DND-41 (cell line): ENCODE results near the gene PPDPF.

Source experiments
- EZH2 ChIP-seq: IDR thresholded peaks from 3 replicates; pipeline ENCODE4 v1.6.1; 2012; ENCODE audit warnings: borderline replicate concordance, low read depth, mild to moderate bottlenecking, moderate library complexity, low read length, inconsistent platforms; ENCODE audit not compliant: severe bottlenecking
- TF ChIP-seq, protein P1 (sequence below): IDR thresholded peaks from 2 replicates; pipeline ENCODE4 v1.5.1; 2012; ENCODE audit warnings: borderline replicate concordance, low read length, moderate library complexity, mild to moderate bottlenecking; ENCODE audit not compliant: poor library complexity, severe bottlenecking; ENCODE audit errors: extremely low read depth

GRCh38 chr20:63513207-63513606 lies 7.4 kb upstream of the PPDPF start:
- TF ChIP-seq, protein P1, sequence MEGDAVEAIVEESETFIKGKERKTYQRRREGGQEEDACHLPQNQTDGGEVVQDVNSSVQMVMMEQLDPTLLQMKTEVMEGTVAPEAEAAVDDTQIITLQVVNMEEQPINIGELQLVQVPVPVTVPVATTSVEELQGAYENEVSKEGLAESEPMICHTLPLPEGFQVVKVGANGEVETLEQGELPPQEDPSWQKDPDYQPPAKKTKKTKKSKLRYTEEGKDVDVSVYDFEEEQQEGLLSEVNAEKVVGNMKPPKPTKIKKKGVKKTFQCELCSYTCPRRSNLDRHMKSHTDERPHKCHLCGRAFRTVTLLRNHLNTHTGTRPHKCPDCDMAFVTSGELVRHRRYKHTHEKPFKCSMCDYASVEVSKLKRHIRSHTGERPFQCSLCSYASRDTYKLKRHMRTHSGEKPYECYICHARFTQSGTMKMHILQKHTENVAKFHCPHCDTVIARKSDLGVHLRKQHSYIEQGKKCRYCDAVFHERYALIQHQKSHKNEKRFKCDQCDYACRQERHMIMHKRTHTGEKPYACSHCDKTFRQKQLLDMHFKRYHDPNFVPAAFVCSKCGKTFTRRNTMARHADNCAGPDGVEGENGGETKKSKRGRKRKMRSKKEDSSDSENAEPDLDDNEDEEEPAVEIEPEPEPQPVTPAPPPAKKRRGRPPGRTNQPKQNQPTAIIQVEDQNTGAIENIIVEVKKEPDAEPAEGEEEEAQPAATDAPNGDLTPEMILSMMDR: no peak
- TF ChIP-seq EZH2: no peak
